Stimulated activated memory B cell treated with anti-CD40 and anti-IgM and Interleukin-4, amounts not matched to agents 10 μg/mL and 1 μg/mL and 100 μg/mL, for 72 hours (primary cell): ENCODE results near the gene ANXA1.

Source experiments
- ATAC-seq: fragments of 150-1000 bp; cut with Tn5 transposase; 2 replicates; pipeline ENCODE4 v1.10.0; 2021
- H3K27ac Mint-ChIP-seq: one replicate; pipeline ENCODE4 v1.8.0; 2022; ENCODE audit warnings: mild to moderate bottlenecking, mixed read lengths
- H3K27me3 Mint-ChIP-seq: one replicate; pipeline ENCODE4 v1.8.0; 2022; ENCODE audit warnings: mixed read lengths
- H3K36me3 Mint-ChIP-seq: one replicate; pipeline ENCODE4 v1.8.0; 2022; ENCODE audit warnings: mixed read lengths
- H3K4me1 Mint-ChIP-seq: one replicate; pipeline ENCODE4 v1.8.0; 2022; ENCODE audit warnings: mixed read lengths
- H3K4me3 Mint-ChIP-seq: one replicate; pipeline ENCODE4 v1.8.0; 2022; ENCODE audit warnings: mild to moderate bottlenecking, moderate library complexity, mixed read lengths
- H3K9me3 Mint-ChIP-seq: one replicate; pipeline ENCODE4 v1.8.0; 2022; ENCODE audit warnings: mixed read lengths

ANXA1 gene

GRCh38 chr9:73202980-73203379 lies 51.3 kb downstream of the ANXA1 start:
- H3K9me3 Mint-ChIP-seq = no peaks in the 10 kb centered on the region
- no peak overlapping the region for H3K4me3 Mint-ChIP-seq
- H3K27me3 Mint-ChIP-seq = peaks cover 12% of the 10 kb centered on the region
- no peaks in the 10 kb centered on the region for H3K4me1 Mint-ChIP-seq
- no peak for ATAC-seq
- no peaks in the 10 kb centered on the region for H3K36me3 Mint-ChIP-seq
- no peak overlapping the region for H3K27ac Mint-ChIP-seq

- Mint-ChIP-seq H3K4me1 (no peaks in the 10 kb centered on the region), H3K27me3 (no peaks in the 10 kb centered on the region), H3K36me3 (no peaks in the 10 kb centered on the region), H3K27ac (no peak overlapping the region), H3K9me3 (no peaks in the 10 kb centered on the region), H3K4me3 (no peak overlapping the region)
- ATAC-seq = peak; percentile 47
These were observed 53.3 kb downstream of the ANXA1 start for GRCh38 chr9:73204936-73205335.

GRCh38 chr9:73206851-73207250 lies 55.2 kb downstream of the ANXA1 start:
- Mint-ChIP-seq H3K4me3 (no peak overlapping the region), H3K36me3 (no peaks in the 10 kb centered on the region), H3K4me1 (no peaks in the 10 kb centered on the region), H3K9me3 (no peaks in the 10 kb centered on the region), H3K27me3 (no peaks in the 10 kb centered on the region), H3K27ac (no peak overlapping the region)
- no peak for ATAC-seq

GRCh38 chr9:73210886-73211666 lies 59.4 kb downstream of the ANXA1 start:
- no peak overlapping the region for H3K4me3 Mint-ChIP-seq
- no peak overlapping the region for H3K27ac Mint-ChIP-seq
- H3K9me3 Mint-ChIP-seq = no peaks in the 10 kb centered on the region
- H3K27me3 Mint-ChIP-seq = no peaks in the 10 kb centered on the region
- no peaks in the 10 kb centered on the region for H3K36me3 Mint-ChIP-seq
- ATAC-seq = no peak
- no peaks in the 10 kb centered on the region for H3K4me1 Mint-ChIP-seq

GRCh38 chr9:73213300-73213699 lies 61.6 kb downstream of the ANXA1 start:
- no peaks in the 10 kb centered on the region for H3K4me1 Mint-ChIP-seq
- H3K4me3 Mint-ChIP-seq = no peak overlapping the region
- H3K27me3 Mint-ChIP-seq = no peaks in the 10 kb centered on the region
- H3K27ac Mint-ChIP-seq = no peak overlapping the region
- H3K36me3 Mint-ChIP-seq = no peaks in the 10 kb centered on the region
- ATAC-seq = no peak
- no peaks in the 10 kb centered on the region for H3K9me3 Mint-ChIP-seq

- H3K36me3 Mint-ChIP-seq = no peaks in the 10 kb centered on the region
- no peak for ATAC-seq
- no peaks in the 10 kb centered on the region for H3K4me1 Mint-ChIP-seq
- H3K4me3 Mint-ChIP-seq = no peak overlapping the region
- no peak overlapping the region for H3K27ac Mint-ChIP-seq
- H3K9me3 Mint-ChIP-seq = no peaks in the 10 kb centered on the region
- peaks cover 6% of the 10 kb centered on the region for H3K27me3 Mint-ChIP-seq
These were observed 63.6 kb downstream of the ANXA1 start for GRCh38 chr9:73215249-73215648.

GRCh38 chr9:73216100-73216499 lies 64.4 kb downstream of the ANXA1 start:
- Mint-ChIP-seq H3K4me1 (no peaks in the 10 kb centered on the region), H3K4me3 (no peak overlapping the region), H3K9me3 (no peaks in the 10 kb centered on the region), H3K27ac (no peak overlapping the region), H3K36me3 (no peaks in the 10 kb centered on the region), H3K27me3 (peaks cover 6% of the 10 kb centered on the region)
- no peak for ATAC-seq
